Stomach (tissue), 9 donors: ENCODE data around the gene NFATC1. TPM values are rescaled to one million over a fixed set of nuclear protein-coding genes. Genes with fewer than 3 reads are reported as not detected.

Experiments
- DNase-seq, 2 donors: peaks; one replicate each; pipeline versions ENCODE4 v3.0.0 to v3.0.0-alpha.2; 2013 to 2019
- H3K27ac ChIP-seq, 5 donors: fragments of 200-600 bp in 4 of 5; sonication (generic) in 4 of 5; one replicate each; pipeline ENCODE4 v1.5.1; 2013 to 2019; ENCODE audit warnings: mild to moderate bottlenecking in 1 of 5, moderate library complexity in 1 of 5
- H3K27me3 ChIP-seq, 3 donors: fragments of 200-600 bp; sonication (generic); one replicate each; pipeline ENCODE4 v1.5.1; 2017 to 2019; ENCODE audit warnings: mixed run types in 1 of 3
- H3K36me3 ChIP-seq, 4 donors: fragments of 200-600 bp; sonication (generic); 1 replicate in 3 of 4; 2 replicates in 1 of 4; pipeline ENCODE4 v1.5.1; 2016 to 2019
- H3K4me1 ChIP-seq, 4 donors: fragments of 200-600 bp; sonication (generic); one replicate each; pipeline ENCODE4 v1.5.1; 2016 to 2019
- H3K4me3 ChIP-seq, 4 donors: fragments of 200-600 bp; sonication (generic) in 3 of 4; one replicate each; pipeline ENCODE4 v1.5.1; 2016 to 2019; ENCODE audit warnings: mild to moderate bottlenecking in 1 of 4
- H3K9me3 ChIP-seq, 4 donors: fragments of 200-600 bp; sonication (generic); one replicate each; pipeline ENCODE4 v1.5.1; 2016 to 2019
- EP300 ChIP-seq: sonication (generic); formaldehyde crosslinking; IDR thresholded peaks from one replicate; pipeline ENCODE4 v1.6.1; 2017; ENCODE audit warnings: antibody characterized with exemption
- POLR2A ChIP-seq, 4 donors: fragments of 450-650 bp; IDR thresholded peaks; one replicate each; pipeline ENCODE4 v1.6.1; 2016; ENCODE audit warnings: antibody characterized with exemption in 4 of 4, control low read depth in 2 of 4, mild to moderate bottlenecking in 1 of 4, moderate library complexity in 1 of 4
- POLR2AphosphoS5 ChIP-seq, 3 donors: sonication (generic); formaldehyde crosslinking; IDR thresholded peaks; one replicate each; pipeline ENCODE4 v1.6.1; 2016; ENCODE audit warnings: antibody characterized with exemption in 3 of 3
- WGBS, 5 donors: extraction: QIAGEN DNeasy Blood & Tissue Kit in 3 of 5; methylation state at CpG; one replicate each; pipeline versions ENCODE4 v1.1.5 to v1.1.7; 2013 to 2018; 5-methylcytosine and 5-hydroxymethylcytosine counted together
- intact Hi-C: fragments of 100-400 bp; cut with DNase I; formaldehyde crosslinking; loops from one replicate; pipeline ENCODE4 v1.15.1; 2023; ENCODE audit warnings: low total_unique reads
- polyA plus RNA-seq, 3 donors: library from polyadenylated mRNA; stranded (reverse); fragments of 200-250 nt; gene quantifications; one replicate each; pipeline ENCODE4 v1.2.3, GENCODE V29; 2013
- total RNA-seq, 5 donors: library from RNA; depleted of rRNA; stranded (reverse); fragments of >200 nt; gene quantifications; one replicate each; pipeline versions ENCODE4 v1.1.0 to v1.2.3, GENCODE V29; 2014 to 2016
- TF ChIP-seq, protein P1 (sequence below), 7 experiments: fragments of 450-650 bp in 4 of 7; fragments of 200-600 bp in 3 of 7; sonication (generic) in 3 of 7; IDR thresholded peaks; one replicate each; pipeline ENCODE4 v1.5.1; 2016 to 2019; ENCODE audit warnings: antibody characterized with exemption in 7 of 7, control low read depth in 2 of 7, mild to moderate bottlenecking in 1 of 7
- donor health status: healthy with polysubstance abuse.
- donor health status: Bipolar disorder and iron deficiency.
- donor health status: healthy.

Gene NFATC1
- total and polyA plus RNA-seq, 8 donors, result 2.6 to 14.0 (median 6.1) TPM

DNA sequence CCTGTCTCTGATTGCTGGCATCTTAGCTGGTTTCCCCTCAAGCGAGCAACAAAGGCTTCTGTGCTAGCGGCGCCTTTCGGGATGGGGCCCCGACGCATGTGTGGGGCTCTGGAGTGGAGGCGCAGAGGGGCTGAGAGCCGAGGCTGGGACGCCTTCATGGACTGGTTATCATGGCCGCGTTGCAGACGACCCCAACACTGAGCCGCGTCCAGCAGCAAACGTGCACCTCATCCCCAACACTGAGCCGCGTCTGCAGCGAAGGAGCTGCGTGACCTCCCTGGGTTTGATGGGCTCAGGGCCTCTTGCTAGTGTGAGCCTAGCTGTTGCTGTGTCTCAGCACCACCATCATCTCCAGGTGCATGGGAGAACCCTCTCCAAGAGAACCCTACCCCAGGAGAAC lies 160.2 kb downstream of the NFATC1 start:
- 93 to 97% (median 95%) methylated on average over 19 of the region's 19 CpGs for WGBS, 5 donors

DNA sequence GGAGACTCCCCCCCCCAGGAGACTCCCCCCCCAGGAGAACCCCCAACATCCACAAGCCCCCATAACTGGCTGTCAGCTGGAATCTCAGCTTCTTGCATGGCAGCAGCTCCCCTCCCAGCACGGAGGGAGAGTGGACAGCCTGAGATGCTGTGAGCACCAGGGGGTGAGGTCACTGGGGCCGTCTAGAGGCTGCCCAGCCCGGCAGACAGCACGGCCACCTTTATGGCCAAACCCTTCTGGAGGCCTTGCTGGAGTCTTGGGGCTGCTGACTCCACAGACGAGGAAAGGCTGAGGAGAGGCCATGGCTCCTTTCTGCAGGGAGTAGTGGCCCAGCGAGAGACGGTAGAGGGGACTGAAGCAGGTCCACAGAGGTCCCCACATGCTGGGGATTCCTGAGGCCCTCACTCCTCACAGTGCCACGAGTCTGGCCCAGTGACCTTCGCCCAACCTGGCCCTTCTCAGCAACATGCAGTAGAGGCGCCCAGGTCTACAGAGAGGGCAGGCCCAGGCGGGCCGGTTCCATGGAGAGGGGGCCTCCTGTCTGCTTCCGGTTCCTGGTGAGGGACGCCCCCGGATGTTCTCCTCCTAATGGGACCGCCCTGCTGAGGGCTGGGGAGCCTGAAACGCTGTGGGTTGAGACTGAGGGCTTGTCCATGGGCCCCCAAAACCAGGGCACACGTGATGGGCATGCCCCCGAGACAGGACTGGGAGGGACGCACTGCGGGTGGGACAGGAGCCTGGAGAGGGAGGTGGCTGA lies 161.3 kb downstream of the NFATC1 start:
- Histone ChIP-seq H3K4me1 (no peaks in the 10 kb centered on the region), H3K27ac (no peak overlapping the region), H3K9me3 (no peaks in the 10 kb centered on the region), H3K27me3 (peaks cover 0 to 4% (median 0%) of the 10 kb centered on the region in 3 donors), H3K36me3 (no peaks in the 10 kb centered on the region), H3K4me3 (no peak overlapping the region)
- no peak for DNase-seq
- WGBS, 5 donors, result 70 to 87% (median 78%) methylated on average over 10 to 21 of the region's 21 CpGs
- intact Hi-C loops, result no loop called here
- TF ChIP-seq EP300 (no peak), POLR2AphosphoS5 (IDR thresholded peaks at IDR 0.05) (no peak), POLR2A (IDR thresholded peaks at IDR 0.05) (no peak)
- TF ChIP-seq, protein P1, sequence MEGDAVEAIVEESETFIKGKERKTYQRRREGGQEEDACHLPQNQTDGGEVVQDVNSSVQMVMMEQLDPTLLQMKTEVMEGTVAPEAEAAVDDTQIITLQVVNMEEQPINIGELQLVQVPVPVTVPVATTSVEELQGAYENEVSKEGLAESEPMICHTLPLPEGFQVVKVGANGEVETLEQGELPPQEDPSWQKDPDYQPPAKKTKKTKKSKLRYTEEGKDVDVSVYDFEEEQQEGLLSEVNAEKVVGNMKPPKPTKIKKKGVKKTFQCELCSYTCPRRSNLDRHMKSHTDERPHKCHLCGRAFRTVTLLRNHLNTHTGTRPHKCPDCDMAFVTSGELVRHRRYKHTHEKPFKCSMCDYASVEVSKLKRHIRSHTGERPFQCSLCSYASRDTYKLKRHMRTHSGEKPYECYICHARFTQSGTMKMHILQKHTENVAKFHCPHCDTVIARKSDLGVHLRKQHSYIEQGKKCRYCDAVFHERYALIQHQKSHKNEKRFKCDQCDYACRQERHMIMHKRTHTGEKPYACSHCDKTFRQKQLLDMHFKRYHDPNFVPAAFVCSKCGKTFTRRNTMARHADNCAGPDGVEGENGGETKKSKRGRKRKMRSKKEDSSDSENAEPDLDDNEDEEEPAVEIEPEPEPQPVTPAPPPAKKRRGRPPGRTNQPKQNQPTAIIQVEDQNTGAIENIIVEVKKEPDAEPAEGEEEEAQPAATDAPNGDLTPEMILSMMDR (IDR thresholded peaks at IDR 0.05), result no peak

More for the DNA sequence above, 160.2 kb downstream of the NFATC1 start:
- H3K27ac ChIP-seq, result no peak overlapping the region
- no peak overlapping the region for H3K4me3 ChIP-seq
- H3K27me3 ChIP-seq, result peaks cover 0 to 4% (median 0%) of the 10 kb centered on the region in 3 donors
- intact Hi-C loops, result no loop called here
- no peaks in the 10 kb centered on the region for H3K9me3 ChIP-seq
- no peak for DNase-seq
- no peaks in the 10 kb centered on the region for H3K4me1 ChIP-seq
- TF ChIP-seq, protein P1 (IDR thresholded peaks at IDR 0.05), result no peak
- no peak for TF ChIP-seq EP300
- TF ChIP-seq POLR2AphosphoS5 (IDR thresholded peaks at IDR 0.05), result no peak
- no peak for TF ChIP-seq POLR2A (IDR thresholded peaks at IDR 0.05)
- H3K36me3 ChIP-seq, result no peaks in the 10 kb centered on the region

DNA sequence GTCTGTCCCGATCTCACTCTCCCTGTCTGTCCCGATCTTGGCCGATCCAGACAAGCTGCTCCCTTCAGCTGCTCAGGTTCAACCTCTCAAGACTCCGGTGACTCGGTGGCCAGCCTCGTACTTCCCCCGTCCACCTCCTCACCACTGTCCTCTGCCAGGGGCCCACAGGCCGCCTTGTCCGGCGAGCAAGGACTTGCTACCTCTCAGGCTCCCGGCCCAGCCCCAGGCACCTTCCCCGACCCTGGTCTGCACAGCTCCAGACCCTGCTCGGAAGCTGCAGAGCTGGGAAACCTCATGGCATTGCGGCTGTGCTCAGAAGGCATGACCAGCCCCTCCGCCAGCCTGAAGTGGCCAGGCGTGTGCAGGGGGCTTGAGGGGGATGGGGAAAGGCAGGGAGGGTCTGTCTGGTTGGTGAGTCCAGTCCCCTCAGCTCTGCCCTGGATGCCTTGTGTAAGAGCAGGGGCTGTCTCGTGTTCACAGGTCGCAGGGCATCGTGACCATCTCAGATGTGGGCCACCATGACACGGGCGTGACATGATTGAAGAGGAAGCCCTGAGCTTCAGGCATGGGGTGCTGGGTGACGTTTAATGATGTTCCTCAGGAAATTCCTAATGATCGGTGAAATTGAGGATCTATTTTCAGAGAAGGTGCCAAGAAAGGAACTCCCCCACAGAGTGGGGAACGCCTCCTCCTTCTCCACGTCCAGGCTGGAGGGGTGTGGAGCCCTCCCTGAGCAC lies 162.6 kb downstream of the NFATC1 start:
- Histone ChIP-seq H3K9me3 (no peaks in the 10 kb centered on the region), H3K4me1 (no peaks in the 10 kb centered on the region), H3K36me3 (no peaks in the 10 kb centered on the region), H3K4me3 (no peak overlapping the region), H3K27me3 (peaks cover 0 to 4% (median 0%) of the 10 kb centered on the region in 3 donors), H3K27ac (no peak overlapping the region)
- DNase-seq, result no peak
- TF ChIP-seq POLR2A (IDR thresholded peaks at IDR 0.05) (no peak), EP300 (no peak), POLR2AphosphoS5 (IDR thresholded peaks at IDR 0.05) (no peak)
- TF ChIP-seq, protein P1 (IDR thresholded peaks at IDR 0.05), result no peak
- WGBS, 5 donors, result 85 to 88% (median 86%) methylated on average over 21 to 25 of the region's 25 CpGs
- intact Hi-C loops, result no loop called here

DNA sequence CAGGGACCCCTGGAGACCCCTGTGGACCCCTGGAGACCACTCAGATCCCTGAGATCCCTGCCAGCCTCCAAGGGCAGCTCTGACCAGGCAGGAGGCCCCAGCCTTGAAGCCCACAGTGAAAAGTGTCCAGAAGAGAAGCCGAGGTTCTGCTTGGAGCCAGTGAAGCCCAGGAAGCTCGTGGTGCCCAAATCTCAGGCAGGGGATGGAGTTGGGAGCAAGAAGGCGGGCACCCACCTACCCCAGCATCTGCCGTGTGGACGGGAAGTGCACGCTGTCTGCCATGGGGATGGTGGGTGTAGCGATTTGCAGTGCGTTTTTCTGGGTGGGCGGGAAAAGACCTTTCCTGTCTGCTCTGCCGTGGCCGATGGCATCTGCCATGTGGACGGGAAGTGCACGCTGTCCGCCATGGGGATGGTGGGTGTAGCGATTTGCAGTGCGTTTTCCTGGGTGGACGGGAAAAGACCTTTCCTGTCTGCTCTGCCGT lies 163.2 kb downstream of the NFATC1 start:
- WGBS, 5 donors, result 90 to 97% (median 94%) methylated on average over 13 to 18 of the region's 18 CpGs
- DNase-seq, result no peak
- TF ChIP-seq, protein P1 (IDR thresholded peaks at IDR 0.05), result no peak
- no peaks in the 10 kb centered on the region for H3K27me3 ChIP-seq
- H3K27ac ChIP-seq, result no peak overlapping the region
- no peaks in the 10 kb centered on the region for H3K4me1 ChIP-seq
- intact Hi-C loops, result no loop called here
- H3K4me3 ChIP-seq, result no peak overlapping the region
- H3K36me3 ChIP-seq, result no peaks in the 10 kb centered on the region
- no peaks in the 10 kb centered on the region for H3K9me3 ChIP-seq
